Neural cell (in vitro differentiated cells): Measurements from ENCODE around the gene GARIN3. TPM values are rescaled to one million over a fixed set of nuclear protein-coding genes. Genes with fewer than 3 reads are reported as not detected.

Experiments
- H2AFZ ChIP-seq: fragments of 200-600, 300-800 bp; sonication (generic), shearing (Covaris generic); 2 replicates; pipeline ENCODE4 v1.6.0; 2014; ENCODE audit warnings: low read depth, mild to moderate bottlenecking, antibody characterized with exemption, low read length, moderate library complexity
- H3F3A ChIP-seq: fragments of 200-600 bp; shearing (Covaris generic); 2 replicates; pipeline ENCODE4 v1.6.1; 2016; ENCODE audit warnings: mild to moderate bottlenecking, moderate library complexity, mixed read lengths, antibody characterized with exemption, low read length; ENCODE audit not compliant: insufficient read depth, poor library complexity, severe bottlenecking
- H3K27ac ChIP-seq: fragments of 200-600, 300-800 bp; sonication (generic), shearing (Covaris generic); 2 replicates; pipeline ENCODE4 v1.5.1; 2014; ENCODE audit warnings: mild to moderate bottlenecking, low read length, moderate library complexity
- H3K27me3 ChIP-seq: fragments of 300-800, 200-600 bp; sonication (generic), shearing (Covaris generic); 2 replicates; pipeline ENCODE4 v1.6.0; 2014; ENCODE audit warnings: mild to moderate bottlenecking, low read depth, low read length, moderate library complexity; ENCODE audit not compliant: insufficient read depth
- H3K36me3 ChIP-seq: fragments of 300-800, 200-600 bp; sonication (generic), shearing (Covaris generic); 2 replicates; pipeline ENCODE4 v1.5.1; 2014; ENCODE audit warnings: mild to moderate bottlenecking, antibody characterized with exemption, low read length, moderate library complexity; ENCODE audit not compliant: insufficient read depth
- H3K4me2 ChIP-seq: fragments of 300-800, 200-600 bp; sonication (generic), shearing (Covaris generic); 2 replicates; pipeline ENCODE4 v1.6.0; 2014; ENCODE audit warnings: mild to moderate bottlenecking, low read length
- H3K4me3 ChIP-seq: fragments of 300-800, 200-600 bp; sonication (generic), shearing (Covaris generic); 2 replicates; pipeline ENCODE4 v1.5.1; 2014; ENCODE audit warnings: mild to moderate bottlenecking, low read length, moderate library complexity
- H3K79me2 ChIP-seq: fragments of 200-600 bp; shearing (Covaris generic); replicated peaks from 2 replicates; pipeline ENCODE4 v1.6.0; 2014; ENCODE audit warnings: mild to moderate bottlenecking, low read length, moderate library complexity; ENCODE audit not compliant: insufficient read depth
- H3K9ac ChIP-seq: fragments of 300-800, 200-600 bp; sonication (generic), shearing (Covaris generic); 2 replicates; pipeline ENCODE4 v1.6.1; 2016; ENCODE audit warnings: mild to moderate bottlenecking, low read length, mixed read lengths
- H3K9me2 ChIP-seq: fragments of 200-600 bp; shearing (Covaris generic); 2 replicates; pipeline ENCODE4 v1.6.1; 2016; ENCODE audit warnings: mild to moderate bottlenecking, low read length, mixed read lengths; ENCODE audit not compliant: insufficient read depth
- H3K9me3 ChIP-seq: fragments of 200-600, 300-800 bp; sonication (generic), shearing (Covaris generic); 2 replicates; pipeline ENCODE4 v1.6.1; 2016; ENCODE audit warnings: mild to moderate bottlenecking, mixed run types, low read length, moderate library complexity, mixed read lengths
- H4K20me1 ChIP-seq: fragments of 200-600 bp; shearing (Covaris generic); 2 replicates; pipeline ENCODE4 v1.6.1; 2016; ENCODE audit warnings: mild to moderate bottlenecking, mixed run types; ENCODE audit not compliant: insufficient read depth
- EP300 ChIP-seq: fragments of 450-650 bp; conservative IDR thresholded peaks from 2 replicates; pipeline ENCODE4 v1.6.1; 2014; ENCODE audit warnings: antibody characterized with exemption, mild to moderate bottlenecking, moderate library complexity; ENCODE audit not compliant: poor library complexity, severe bottlenecking
- EZH2 ChIP-seq: fragments of 200-600, 300-800 bp; shearing (Covaris generic), sonication (generic); IDR thresholded peaks from 2 replicates; pipeline ENCODE4 v1.6.1; 2014; ENCODE audit warnings: antibody characterized with exemption, low read length, borderline replicate concordance, mild to moderate bottlenecking; ENCODE audit not compliant: insufficient read depth, poor library complexity, severe bottlenecking
- MXI1 ChIP-seq: fragments of 450-650 bp; conservative IDR thresholded peaks from 2 replicates; pipeline ENCODE4 v1.6.1; 2014; ENCODE audit warnings: antibody characterized with exemption, mild to moderate bottlenecking; ENCODE audit not compliant: poor library complexity, severe bottlenecking
- POLR2AphosphoS5 ChIP-seq: IDR thresholded peaks from 2 replicates; pipeline ENCODE4 v1.6.1; 2012
- RAD21 ChIP-seq: fragments of 450-650 bp; conservative IDR thresholded peaks from 2 replicates; pipeline ENCODE4 v1.6.1; 2014; ENCODE audit warnings: antibody characterized with exemption, mild to moderate bottlenecking, moderate library complexity
- SMC3 ChIP-seq: fragments of 450-650 bp; conservative IDR thresholded peaks from 2 replicates; pipeline ENCODE4 v1.6.1; 2014; ENCODE audit warnings: antibody characterized with exemption, mild to moderate bottlenecking, moderate library complexity; ENCODE audit not compliant: poor library complexity
- TAF1 ChIP-seq: IDR thresholded peaks from 2 replicates; pipeline ENCODE4 v1.6.1; 2012; ENCODE audit warnings: low read depth
- polyA plus RNA-seq: library from polyadenylated mRNA; depleted of rRNA; stranded (reverse); fragments of >200 nt; gene quantifications from 2 replicates; pipeline ENCODE4 v1.2.3, GENCODE V29; 2014
- TF ChIP-seq, protein P1 (sequence below): IDR thresholded peaks from 2 replicates; pipeline ENCODE4 v1.6.1; 2012; ENCODE audit warnings: borderline replicate concordance
- TF ChIP-seq, protein P2 (sequence below): fragments of 450-650 bp; IDR thresholded peaks from 2 replicates; pipeline ENCODE4 v1.5.1; 2014; ENCODE audit warnings: antibody characterized with exemption, mild to moderate bottlenecking, moderate library complexity; ENCODE audit not compliant: poor library complexity, severe bottlenecking

Gene GARIN3
- polyA plus RNA-seq, 1 donor from 2014 or later: not detected

DNA sequence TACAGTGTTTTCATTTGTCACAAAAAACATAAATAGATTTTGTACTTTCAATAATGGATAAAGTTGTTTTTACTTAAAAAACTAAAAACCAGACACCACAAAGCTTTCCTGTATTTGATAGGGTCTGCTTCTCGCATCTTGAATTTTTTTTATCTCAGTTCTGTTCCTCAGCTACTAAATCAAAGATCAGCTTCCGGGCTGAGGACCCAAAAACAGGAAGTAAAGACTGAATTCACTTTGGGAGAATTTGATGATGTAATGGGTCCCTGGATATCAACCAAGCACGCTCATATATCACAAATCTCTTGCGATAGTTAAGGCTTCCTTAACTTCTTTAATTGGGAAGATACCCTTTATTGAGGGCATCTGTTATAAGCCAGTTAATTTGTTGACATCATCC lies 38.7 kb upstream of the GARIN3 start:
- no peak for TF ChIP-seq POLR2AphosphoS5
- no peak for TF ChIP-seq RAD21
- Histone ChIP-seq H4K20me1 (no peaks in the 10 kb centered on the region), H3K9me2 (no peaks in the 10 kb centered on the region), H3K4me3 (no peak overlapping the region), H3F3A (no peaks in the 10 kb centered on the region), H3K9ac (no peak overlapping the region), H3K9me3 (no peaks in the 10 kb centered on the region), H2AFZ (no peak overlapping the region), H3K36me3 (no peaks in the 10 kb centered on the region), H3K79me2 (no peaks in the 10 kb centered on the region), H3K27me3 (no peaks in the 10 kb centered on the region), H3K4me2 (no peak overlapping the region), H3K27ac (no peak overlapping the region)

DNA sequence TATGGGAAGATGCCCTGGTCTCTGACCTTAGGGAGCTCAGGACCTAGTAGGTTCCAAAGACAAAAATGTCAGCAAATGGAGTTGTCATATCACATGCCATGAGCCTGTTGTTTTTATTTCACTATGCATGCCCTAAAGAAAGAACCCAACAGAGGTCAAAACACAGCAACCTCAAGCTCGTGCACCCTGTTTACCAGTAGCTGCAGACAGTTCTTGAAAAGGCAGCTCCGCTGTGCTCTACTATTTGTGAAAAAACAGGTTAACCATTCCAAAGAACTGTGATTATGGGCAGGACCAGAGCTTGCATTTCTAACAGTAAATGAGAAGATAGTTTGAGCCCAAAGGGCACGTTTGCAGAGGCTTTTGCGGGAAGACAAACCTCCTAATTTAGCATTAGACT lies 37.4 kb upstream of the GARIN3 start:
- Histone ChIP-seq H3K9ac (no peak overlapping the region), H2AFZ (no peak overlapping the region), H3K9me2 (no peaks in the 10 kb centered on the region), H3F3A (no peaks in the 10 kb centered on the region), H3K4me2 (no peak overlapping the region), H3K36me3 (no peaks in the 10 kb centered on the region), H4K20me1 (no peaks in the 10 kb centered on the region), H3K27me3 (no peaks in the 10 kb centered on the region), H3K79me2 (no peaks in the 10 kb centered on the region), H3K9me3 (no peaks in the 10 kb centered on the region), H3K4me3 (no peak overlapping the region), H3K27ac (no peak overlapping the region)
- TF ChIP-seq TAF1: no peak
- TF ChIP-seq MXI1: no peak
- TF ChIP-seq, protein P1, sequence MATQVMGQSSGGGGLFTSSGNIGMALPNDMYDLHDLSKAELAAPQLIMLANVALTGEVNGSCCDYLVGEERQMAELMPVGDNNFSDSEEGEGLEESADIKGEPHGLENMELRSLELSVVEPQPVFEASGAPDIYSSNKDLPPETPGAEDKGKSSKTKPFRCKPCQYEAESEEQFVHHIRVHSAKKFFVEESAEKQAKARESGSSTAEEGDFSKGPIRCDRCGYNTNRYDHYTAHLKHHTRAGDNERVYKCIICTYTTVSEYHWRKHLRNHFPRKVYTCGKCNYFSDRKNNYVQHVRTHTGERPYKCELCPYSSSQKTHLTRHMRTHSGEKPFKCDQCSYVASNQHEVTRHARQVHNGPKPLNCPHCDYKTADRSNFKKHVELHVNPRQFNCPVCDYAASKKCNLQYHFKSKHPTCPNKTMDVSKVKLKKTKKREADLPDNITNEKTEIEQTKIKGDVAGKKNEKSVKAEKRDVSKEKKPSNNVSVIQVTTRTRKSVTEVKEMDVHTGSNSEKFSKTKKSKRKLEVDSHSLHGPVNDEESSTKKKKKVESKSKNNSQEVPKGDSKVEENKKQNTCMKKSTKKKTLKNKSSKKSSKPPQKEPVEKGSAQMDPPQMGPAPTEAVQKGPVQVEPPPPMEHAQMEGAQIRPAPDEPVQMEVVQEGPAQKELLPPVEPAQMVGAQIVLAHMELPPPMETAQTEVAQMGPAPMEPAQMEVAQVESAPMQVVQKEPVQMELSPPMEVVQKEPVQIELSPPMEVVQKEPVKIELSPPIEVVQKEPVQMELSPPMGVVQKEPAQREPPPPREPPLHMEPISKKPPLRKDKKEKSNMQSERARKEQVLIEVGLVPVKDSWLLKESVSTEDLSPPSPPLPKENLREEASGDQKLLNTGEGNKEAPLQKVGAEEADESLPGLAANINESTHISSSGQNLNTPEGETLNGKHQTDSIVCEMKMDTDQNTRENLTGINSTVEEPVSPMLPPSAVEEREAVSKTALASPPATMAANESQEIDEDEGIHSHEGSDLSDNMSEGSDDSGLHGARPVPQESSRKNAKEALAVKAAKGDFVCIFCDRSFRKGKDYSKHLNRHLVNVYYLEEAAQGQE: no peak
- no peak for TF ChIP-seq POLR2AphosphoS5
- TF ChIP-seq SMC3: no peak
- no peak for TF ChIP-seq RAD21

DNA sequence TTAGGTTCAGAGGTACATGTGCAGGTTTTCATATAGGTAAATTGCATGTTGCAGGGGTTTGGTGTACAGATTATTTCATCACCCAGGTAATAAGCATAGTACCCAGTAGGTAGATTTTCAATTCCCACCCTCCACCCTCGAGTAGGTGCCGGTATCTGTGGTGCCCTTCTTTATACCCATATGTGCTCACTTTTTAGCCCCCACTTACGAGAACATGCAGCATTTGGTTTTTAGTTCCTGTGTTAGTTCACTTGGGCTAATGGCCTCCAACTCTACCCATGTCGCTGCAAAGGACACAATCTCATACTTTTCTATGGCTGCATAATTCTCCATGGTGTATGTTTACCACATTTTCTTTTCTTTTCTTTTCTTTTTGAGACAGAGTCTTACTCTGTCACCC lies 35.8 kb upstream of the GARIN3 start:
- no peaks in the 10 kb centered on the region for H3K27me3 ChIP-seq
- H3K4me3 ChIP-seq: no peak overlapping the region
- no peak overlapping the region for H2AFZ ChIP-seq
- no peak overlapping the region for H3K27ac ChIP-seq
- no peak for TF ChIP-seq RAD21
- no peak for TF ChIP-seq MXI1
- TF ChIP-seq, protein P2, sequence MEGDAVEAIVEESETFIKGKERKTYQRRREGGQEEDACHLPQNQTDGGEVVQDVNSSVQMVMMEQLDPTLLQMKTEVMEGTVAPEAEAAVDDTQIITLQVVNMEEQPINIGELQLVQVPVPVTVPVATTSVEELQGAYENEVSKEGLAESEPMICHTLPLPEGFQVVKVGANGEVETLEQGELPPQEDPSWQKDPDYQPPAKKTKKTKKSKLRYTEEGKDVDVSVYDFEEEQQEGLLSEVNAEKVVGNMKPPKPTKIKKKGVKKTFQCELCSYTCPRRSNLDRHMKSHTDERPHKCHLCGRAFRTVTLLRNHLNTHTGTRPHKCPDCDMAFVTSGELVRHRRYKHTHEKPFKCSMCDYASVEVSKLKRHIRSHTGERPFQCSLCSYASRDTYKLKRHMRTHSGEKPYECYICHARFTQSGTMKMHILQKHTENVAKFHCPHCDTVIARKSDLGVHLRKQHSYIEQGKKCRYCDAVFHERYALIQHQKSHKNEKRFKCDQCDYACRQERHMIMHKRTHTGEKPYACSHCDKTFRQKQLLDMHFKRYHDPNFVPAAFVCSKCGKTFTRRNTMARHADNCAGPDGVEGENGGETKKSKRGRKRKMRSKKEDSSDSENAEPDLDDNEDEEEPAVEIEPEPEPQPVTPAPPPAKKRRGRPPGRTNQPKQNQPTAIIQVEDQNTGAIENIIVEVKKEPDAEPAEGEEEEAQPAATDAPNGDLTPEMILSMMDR: no peak
- no peak for TF ChIP-seq SMC3
- TF ChIP-seq EZH2: no peak
- no peak for TF ChIP-seq TAF1
- no peak for TF ChIP-seq EP300
- TF ChIP-seq, protein P1: no peak
- no peak for TF ChIP-seq POLR2AphosphoS5
- no peaks in the 10 kb centered on the region for H3K79me2 ChIP-seq
- no peaks in the 10 kb centered on the region for H4K20me1 ChIP-seq
- H3K4me2 ChIP-seq: no peak overlapping the region
- no peaks in the 10 kb centered on the region for H3K9me2 ChIP-seq
- no peaks in the 10 kb centered on the region for H3K9me3 ChIP-seq
- H3K36me3 ChIP-seq: no peaks in the 10 kb centered on the region
- H3K9ac ChIP-seq: no peak overlapping the region
- H3F3A ChIP-seq: no peaks in the 10 kb centered on the region
